HG02885 (cell line): ENCODE data around the gene SLIT1.

Source experiments
- ATAC-seq: cut with Tn5 transposase; IDR thresholded peaks from one replicate; pipeline ENCODE4 v1.9.1; 2021; ENCODE audit warnings: mild to moderate bottlenecking; ENCODE audit not compliant: unreplicated experiment, poor library complexity

SLIT1 gene

GRCh38 chr10:97185326-97186058, at the start of gene SLIT1:
Gene SLIT1, minus strand, starts transcription at chr10:97185959. Its CDS starts 285 bp downstream, at chr10:97185674.
- no peak for ATAC-seq

- ATAC-seq, result no peak
Measured at GRCh38 chr10:97235353-97235752, 49.6 kb upstream of the SLIT1 start.

GRCh38 chr10:97234400-97234799, 48.6 kb upstream of the SLIT1 start:
- no peak for ATAC-seq

GRCh38 chr10:97230146-97230545, 44.4 kb upstream of the SLIT1 start:
- no peak for ATAC-seq

GRCh38 chr10:97229322-97230015, 43.7 kb upstream of the SLIT1 start:
- ATAC-seq, result no peak

GRCh38 chr10:97228775-97229157, 43.0 kb upstream of the SLIT1 start:
- no peak for ATAC-seq

- ATAC-seq, result no peak
Measured at GRCh38 chr10:97228130-97228774, 42.5 kb upstream of the SLIT1 start.

- ATAC-seq, result no peak
Measured at GRCh38 chr10:97226398-97226797, 40.6 kb upstream of the SLIT1 start.

GRCh38 chr10:97224483-97225435, 39.0 kb upstream of the SLIT1 start:
- ATAC-seq, result no peak

GRCh38 chr10:97222326-97222961, 36.7 kb upstream of the SLIT1 start:
- ATAC-seq, result no peak

GRCh38 chr10:97220355-97220754, 34.6 kb upstream of the SLIT1 start:
- no peak for ATAC-seq

GRCh38 chr10:97217299-97217698, 31.5 kb upstream of the SLIT1 start:
- no peak for ATAC-seq

- no peak for ATAC-seq
Measured at GRCh38 chr10:97215619-97216260, 30.0 kb upstream of the SLIT1 start.

- no peak for ATAC-seq
Measured at GRCh38 chr10:97213431-97213830, 27.7 kb upstream of the SLIT1 start.

- no peak for ATAC-seq
Measured at GRCh38 chr10:97211229-97211628, 25.5 kb upstream of the SLIT1 start.

- ATAC-seq, result no peak
Measured at GRCh38 chr10:97210543-97210960, 24.8 kb upstream of the SLIT1 start.

GRCh38 chr10:97207756-97208346, 22.1 kb upstream of the SLIT1 start:
- no peak for ATAC-seq

- no peak for ATAC-seq
Measured at GRCh38 chr10:97207131-97207530, 21.4 kb upstream of the SLIT1 start.
